HG03103 (cell line): Measurements from ENCODE around the gene PEX7.
"Not testable (repeated sequence)": the region's sequence is repeated elsewhere in the genome, so short reads cannot be mapped to it uniquely, and the experiment has no call there.

Source experiments
- ATAC-seq: cut with Tn5 transposase; IDR thresholded peaks from one replicate; pipeline ENCODE4 v1.9.1; 2021; ENCODE audit warnings: low read depth; ENCODE audit not compliant: unreplicated experiment

PEX7 gene

DNA sequence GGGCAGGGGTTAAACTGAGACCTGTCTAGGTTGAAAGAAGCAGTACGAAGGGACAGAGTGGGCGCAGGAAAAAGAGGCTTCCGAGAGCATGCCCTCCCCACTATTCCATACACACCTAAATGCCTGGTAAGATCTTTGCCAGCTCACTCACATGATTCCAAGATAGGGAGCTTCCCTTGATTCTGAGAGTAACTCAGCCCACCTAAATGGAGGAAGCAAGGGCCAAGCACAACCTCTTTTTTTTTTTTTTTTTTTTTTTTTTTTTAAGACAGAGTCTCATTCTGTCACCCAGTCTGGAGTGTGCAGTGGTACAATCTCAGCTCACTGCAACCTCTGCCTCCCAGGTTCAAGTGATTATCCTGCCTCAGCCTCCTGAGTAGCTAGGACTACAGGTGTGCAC is 33.0 kb upstream of the PEX7 start:
- not testable (repeated sequence) for ATAC-seq

DNA sequence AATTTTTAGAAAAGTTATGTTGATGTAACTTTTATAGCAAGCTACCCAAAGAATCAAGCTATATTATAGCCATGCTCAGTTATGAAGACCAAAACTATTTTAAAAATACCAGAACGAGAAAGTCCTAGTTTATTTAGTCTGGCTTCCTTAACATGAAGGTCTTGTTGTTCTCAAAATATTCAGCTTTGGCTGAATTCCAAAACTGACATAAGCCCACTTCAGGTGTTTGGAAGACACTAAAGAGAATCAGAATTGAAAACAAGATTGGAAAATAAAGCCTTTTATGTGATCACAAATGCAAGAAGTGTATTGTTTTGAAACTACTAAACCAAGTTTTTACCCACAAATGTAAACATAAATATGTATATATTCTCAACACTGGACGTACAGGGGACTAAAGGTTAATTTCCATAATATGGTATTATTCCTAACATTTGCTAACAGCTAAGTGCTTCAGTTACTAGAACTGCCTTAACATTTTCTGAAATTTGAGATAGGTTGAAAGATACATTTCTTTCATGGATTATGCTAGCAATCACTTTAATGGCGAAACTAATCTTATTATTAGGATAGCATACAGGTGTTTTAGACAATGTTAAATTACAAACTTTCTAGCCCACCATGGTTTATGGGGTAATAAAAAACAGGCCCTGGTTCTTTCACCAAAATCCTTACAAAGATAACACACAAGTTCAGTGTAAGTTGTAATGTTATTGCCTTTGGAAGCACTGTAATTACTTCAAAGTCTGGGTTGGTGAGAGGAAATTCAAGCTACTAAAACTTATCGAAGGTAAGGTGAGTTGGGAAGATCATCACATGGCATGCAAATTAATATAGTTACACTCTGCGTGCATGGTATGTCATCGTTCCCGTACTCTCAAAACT is 31.7 kb upstream of the PEX7 start:
- no peak for ATAC-seq

DNA sequence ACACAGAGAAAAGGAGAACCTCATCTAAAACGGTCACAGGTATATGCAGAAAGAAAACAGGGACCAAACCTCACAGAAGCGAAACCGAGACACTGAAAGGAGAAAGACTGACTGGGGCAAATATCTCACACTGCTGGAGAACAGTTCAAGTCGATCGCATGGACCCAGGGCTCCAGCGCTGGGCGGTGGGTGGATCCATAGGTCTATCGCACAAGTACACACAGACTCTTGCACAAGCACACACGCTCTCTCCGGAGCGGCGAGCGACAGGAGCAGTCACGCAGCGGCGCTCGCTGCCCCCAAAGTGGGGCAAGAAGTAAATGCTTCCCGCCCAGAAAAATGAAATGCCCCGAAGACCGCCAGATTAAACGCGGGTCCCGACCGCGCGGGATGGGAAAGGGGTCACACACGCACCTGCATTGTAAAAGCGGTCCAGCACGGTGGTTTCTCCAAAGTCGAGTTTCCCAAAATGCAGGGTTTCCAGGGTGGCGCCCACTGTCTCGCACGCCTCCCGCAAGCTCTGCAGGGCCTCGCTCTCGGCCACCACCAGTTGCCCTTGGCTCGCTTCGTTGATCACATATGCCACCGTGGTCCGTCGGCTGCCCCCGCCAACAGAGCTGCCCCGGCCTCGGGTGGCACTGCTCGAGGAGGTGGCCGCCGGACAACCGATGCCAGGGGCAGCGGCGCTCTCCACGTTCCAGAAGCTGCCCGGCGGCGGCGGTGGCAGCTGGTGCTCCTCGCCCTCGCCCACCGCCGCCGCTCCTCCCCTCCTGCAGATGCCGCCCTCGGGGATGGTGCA is 30.9 kb upstream of the PEX7 start:
- peak; percentile 32 for ATAC-seq

DNA sequence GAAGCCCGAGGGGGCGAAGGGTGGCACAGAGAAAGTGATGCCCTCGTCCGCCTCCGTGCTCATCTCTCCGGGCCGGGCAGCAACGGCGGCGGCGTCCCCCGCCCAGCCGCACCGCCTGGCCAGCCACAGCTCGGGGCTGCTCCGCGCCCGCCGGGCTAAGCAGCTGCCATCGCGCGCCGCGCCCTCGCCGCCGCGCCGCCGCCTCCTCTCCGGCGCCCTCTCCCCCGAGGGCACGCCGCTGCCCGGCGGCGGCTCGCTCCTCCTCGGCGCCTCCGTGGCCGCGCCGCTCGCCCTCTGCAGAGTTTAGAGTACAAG is 30.3 kb upstream of the PEX7 start:
- ATAC-seq, result no peak

DNA sequence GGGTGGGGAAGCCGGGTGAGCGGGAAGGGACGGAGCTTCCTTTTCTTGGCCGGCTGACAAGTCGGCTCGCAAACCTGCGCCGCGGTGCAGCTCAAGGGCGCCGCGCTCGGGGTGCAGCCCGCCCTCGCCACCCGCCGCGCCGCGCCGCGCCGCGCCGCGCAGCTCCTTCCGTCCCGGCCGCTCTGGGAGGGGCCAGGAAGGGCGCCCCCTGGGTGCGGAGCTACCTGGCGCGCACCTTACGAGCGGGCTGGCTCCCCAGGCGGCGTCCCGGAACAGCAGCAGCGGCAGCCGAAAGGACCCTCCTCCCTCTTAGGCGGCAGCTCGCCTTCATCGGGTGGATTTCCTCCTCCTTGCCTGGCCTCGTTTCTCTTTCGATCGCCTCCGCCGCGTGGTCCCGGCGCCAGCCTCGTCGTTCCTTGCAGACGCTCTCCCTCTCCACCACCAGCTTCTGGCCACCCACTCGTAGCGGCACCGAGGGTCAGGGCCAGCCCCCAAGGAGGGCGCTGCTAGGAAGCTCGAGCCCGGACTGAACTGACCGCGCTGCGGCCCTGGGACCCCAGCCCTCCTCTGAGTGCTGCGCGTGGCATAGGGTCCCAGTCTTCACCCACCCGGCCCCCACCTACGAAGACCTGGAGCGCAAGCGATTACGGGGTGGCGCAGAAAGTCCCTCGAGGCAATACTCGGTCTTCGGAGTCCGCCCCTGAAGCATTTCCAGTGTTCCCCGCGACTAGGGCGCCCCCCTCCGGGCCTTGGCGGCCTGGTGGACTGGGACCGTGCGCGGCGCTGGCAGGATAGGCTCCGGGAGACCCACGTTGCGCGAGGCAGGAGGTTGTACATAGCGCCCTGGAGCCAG is 29.8 kb upstream of the PEX7 start, which contains the start of gene MAP3K5:
Gene MAP3K5, minus strand, starts transcription at position 68 of the 853 bp plus-strand sequence. CDS start 320 bp downstream, outside the sequence.
- ATAC-seq, result peak; percentile 53

DNA sequence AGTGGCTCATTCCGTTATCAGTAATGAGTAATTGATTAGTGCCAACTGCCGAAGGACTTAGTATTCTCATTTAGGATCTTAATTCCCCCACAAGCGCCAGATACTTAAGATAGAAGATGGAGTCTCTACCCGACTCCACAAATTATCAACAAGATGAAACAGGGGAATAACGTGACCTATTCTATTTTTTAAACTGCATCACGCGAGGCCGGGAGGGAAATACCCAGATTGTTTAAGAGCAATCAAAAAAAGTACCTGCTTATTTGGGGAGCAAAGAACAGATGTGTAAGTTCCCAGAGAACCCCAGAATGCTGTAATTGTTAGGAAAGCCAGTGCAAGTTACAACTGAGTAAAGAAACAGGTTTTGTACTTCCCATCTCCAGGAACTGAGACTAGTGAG is 29.0 kb upstream of the PEX7 start:
- no peak for ATAC-seq

DNA sequence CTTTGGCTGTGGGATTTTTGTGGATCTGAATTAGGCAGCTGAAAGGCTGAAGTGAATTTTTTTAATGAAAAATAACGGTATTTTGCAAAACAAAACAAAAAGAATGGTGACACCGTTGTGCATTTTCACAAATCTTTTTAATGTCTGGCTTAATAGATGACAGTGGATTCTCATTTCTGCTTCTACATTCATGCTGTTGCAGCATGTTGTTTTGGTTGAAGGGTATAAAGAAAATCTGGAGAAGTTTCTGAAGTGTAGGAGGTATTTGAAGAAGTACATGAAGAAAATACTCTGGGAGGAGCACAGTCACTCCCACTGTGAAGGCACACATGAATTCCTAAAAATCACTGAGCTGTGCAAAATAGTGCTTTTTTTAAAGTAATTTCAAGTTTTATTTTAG is 27.0 kb upstream of the PEX7 start:
- ATAC-seq, result no peak

DNA sequence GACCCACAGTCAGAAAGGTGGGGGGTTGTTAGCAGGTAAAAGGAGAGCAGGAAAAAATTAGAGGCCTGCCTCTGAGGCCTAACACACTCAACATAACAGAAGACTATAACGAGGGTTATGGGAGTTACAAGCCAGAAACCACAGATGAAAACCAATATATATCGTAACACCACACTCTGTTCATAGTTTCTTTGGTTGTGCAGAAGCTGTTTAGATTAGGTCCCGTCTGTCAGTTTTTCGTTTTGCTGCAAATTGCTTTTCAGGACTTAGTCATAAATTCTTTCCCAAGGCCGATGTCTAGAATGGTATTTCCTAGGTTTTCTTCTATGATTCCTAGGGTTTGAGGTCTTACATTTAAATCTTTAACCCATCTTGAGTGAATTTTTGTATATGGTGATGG is 26.4 kb upstream of the PEX7 start:
- no peak for ATAC-seq

DNA sequence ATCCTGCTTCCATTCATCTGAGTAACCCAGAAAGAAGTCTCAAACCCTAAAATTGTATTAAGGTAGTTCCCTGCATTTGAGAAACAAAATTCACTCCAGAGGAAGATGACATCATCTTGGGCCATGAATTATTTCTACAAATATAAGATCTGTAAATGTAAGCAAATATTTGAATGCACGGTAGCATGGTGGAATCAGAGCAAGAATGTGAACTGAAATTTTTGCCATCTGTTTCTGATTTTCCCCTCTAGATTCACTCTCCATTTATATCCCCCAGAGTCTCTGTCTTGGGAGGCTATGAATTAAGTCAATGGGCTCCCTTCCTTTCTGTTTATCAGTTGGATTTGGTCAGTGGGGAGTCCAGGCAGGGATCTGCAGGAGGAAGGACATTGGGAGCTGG is 24.3 kb upstream of the PEX7 start:
- no peak for ATAC-seq

DNA sequence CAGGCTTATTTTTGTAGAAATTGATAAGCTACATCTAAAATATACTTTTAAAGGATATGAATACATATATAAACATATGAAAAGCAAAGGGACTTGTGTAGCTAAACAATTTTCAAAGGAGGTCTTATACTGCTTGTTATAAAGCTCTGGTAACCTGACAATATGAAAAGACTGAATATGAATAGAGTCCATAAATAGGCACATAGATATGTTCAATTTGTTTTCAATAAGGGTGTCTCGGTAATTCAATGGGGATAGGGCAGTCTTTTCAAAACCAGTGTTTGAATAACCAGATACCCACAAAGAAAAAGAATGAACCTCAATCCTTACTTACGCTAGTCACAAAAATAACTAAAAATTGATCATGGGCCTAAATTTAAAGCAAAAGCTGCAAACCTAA is 20.8 kb upstream of the PEX7 start:
- ATAC-seq, result no peak

DNA sequence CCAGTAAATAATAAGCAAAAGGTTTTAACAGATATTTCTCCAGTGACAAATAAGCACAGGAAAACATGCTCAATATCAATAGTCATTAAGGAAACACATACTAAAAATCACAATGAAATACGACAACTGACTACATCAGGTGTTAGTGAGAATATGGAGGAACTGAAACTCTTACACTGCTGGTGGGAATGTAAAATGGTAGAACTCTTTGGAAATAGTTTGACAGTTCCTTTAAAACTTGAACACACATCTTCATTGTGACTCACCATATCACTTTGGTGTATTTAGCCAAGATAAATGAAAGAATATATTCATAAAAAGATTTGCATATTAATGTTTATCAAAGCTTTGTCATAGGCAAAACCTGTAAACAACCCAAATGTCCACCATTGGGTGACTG is 18.8 kb upstream of the PEX7 start:
- no peak for ATAC-seq

DNA sequence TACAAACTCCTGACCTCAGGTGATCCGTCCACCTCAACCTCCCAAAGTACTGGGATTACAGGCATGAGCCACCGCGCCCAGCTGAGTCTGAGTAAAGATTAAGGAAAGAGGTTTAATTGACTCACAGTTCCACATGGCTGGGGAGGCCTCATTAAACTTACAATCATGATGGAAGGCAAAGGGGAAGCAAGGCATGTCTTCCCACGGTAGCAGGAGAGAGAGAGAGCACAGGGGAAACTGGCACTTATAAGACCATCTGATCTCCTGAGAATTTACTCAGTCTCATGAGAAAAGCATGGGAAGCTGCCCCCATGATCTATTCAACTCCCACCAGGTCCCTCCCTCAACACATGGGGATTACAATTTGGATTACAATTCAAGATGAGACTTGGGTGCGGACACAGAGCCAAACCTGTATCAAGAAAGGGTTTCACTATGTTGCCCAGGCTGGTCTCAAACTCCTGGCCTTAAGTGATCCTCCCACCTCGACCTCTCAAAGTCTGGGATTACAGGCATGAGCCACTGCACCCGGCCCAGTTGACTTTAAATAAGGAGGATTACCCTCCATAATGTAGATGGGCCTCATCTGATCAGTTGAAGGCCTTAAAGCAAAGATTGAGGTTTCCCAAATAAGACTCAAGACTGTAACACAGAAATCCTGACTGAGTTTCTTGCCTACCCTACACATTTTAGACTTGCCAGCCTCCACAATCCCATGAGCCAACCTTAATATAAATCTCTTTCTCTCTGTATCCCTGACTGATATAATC is 13.1 kb upstream of the PEX7 start:
- ATAC-seq, result no peak

DNA sequence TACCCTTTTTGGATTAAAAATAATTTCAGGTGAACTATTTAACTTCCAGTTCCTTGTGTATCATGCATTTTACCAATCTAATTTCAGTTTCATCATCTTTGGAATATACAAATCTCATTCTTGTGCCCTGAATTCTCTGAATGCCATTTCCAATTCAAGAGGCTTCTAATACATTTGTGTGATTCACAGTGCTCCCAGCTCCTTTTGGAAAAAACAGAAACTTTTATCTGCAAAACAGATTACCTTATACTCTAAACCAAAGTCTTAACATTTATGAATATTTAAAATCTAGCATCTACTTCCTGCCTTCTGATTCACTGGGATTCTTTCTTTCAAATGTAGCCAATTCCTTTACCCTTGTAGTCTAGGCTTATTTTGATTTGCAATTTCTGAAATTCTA is 11.1 kb upstream of the PEX7 start:
- ATAC-seq, result no peak

DNA sequence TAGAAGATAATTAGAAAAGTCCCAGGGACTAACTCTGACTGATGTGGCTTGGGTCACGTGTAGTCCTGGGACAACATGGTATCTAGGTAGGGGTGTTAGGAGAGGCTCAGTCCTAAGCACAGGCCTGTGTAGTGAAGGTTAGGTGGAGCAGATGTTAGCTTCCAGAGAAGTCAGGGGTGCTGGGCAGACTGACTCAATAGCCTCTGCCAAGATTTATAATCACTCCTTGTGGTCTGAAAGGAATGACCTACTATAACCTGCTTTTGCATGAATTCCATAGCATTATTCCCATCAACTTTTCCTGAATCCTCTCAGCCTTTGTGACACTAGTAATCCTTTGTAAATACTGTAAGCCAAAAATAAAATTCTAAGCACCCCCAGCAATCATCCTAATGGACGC is 10.2 kb upstream of the PEX7 start:
- no peak for ATAC-seq

DNA sequence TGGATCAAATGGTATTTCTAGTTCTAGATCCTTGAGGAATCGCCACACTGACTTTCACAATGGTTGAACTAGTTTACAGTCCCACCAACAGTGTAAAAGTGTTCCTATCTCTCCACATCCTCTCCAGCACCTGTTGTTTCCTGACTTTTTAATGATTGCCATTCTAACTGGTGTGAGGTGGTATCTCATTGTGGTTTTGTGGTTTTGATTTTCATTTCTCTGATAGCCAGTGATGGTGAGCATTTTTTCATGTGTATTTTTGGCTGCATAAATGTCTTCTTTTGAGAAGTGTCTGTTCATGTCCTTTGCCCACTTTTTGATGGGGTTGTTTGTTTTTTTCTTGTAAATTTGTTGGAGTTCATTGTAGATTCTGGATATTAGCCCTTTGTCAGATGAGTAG is 6.8 kb upstream of the PEX7 start:
- ATAC-seq, result not testable (repeated sequence)

DNA sequence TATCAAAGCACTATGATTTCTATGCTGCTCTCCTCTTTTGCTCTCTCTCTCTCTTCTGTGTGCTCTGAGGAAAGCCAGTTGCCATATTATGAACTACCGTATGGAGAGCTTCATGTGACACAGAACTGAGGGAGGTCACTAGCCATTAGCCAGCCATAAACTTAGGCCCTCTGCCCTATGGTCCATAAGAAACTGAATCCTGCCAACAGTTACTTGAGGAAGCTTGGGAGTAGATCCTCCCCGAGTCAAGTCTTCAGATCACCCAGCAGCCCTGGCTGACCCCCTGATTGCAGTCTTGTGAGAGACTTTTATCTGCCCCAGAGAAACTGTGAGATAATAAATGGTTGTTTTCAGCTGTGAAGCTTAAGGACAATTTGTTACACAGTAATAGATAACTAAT is 5.7 kb upstream of the PEX7 start:
- no peak for ATAC-seq

DNA sequence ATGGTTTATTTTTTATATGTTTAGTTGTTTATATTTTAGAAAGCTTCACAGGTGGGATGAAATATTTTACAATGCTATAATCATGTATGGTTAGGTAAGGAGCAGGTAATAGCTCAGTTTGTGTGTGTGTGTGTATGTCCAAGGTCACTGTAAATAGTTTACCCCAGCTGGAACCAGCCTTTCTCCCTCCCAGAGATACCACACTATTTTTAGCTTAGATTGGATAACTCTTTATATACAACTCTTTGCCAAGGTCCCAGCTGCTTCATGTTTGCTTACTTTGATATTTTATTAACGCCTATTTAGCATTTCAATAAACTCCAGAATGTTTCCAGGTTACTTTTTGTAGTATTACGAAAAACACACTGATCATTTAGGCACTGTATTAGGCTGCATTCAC is 1.8 kb upstream of the PEX7 start:
- ATAC-seq, result no peak

DNA sequence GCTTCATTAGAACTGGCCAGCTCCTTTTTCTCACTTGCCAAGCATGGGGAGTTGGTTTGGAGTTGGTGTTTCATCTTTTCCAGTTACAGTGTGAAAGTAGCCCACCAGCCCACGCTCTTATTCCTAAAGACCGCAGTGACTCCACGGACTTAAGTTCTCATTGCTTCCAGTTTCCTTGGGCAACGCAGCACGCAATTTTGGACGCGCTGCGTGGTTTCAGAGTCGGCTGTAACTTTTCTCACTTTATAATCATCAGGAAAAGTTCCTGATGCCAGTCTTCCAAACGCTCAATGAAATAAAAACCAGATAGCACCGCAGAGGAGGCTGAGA is 381 bp upstream of the PEX7 start:
- peak; percentile 7 for ATAC-seq

DNA sequence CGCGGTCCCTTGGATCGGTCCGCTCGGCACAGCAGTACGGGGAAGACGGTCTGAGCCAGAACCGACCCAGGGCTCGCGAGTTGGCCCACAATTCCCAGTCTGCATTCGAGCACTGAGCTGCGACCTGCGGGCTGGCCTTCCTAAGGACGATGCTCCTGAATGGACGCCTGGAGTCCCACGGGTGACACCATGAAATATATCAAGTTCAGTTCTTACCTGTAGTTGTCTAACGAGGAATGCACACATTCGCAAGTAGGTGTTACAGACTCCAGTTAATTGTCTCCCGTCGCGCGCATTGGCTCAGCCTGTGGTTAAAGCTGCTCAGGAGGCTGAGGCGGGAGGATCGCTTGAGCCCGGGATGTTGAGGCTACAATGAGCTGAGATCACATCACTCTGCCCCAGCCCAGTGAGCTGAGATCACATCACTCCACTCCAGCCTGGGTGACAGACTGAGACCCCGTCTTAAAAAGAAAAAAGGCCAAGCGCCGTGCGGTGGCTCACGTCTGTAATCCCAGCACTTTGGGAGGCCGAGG is 802 bp downstream of the PEX7 start:
- ATAC-seq, result no peak

DNA sequence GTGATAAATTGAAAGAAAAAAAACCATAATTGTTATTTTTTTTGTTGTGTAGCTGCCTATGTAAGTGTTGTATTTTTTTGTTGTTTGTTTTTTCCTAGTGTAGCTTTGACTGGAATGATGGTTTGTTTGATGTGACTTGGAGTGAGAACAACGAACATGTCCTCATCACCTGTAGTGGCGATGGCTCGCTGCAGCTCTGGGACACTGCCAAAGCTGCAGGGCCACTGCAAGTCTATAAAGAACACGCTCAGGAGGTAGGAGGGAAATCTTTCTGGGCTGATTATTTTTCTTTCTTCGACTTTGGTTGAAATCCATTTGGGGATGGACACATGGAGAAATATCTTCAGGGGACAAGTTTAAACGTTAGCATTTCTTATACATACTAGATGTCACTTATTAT is 3.8 kb downstream of the PEX7 start:
- no peak for ATAC-seq
